H1 (cell line): Measurements from ENCODE around the gene SMR3A.

ENCODE experiments used
- ATF2 ChIP-seq: IDR thresholded peaks from 2 replicates; pipeline ENCODE4 v1.6.1; 2012; ENCODE audit warnings: low read length, inconsistent platforms
- CREB1 ChIP-seq: IDR thresholded peaks from 2 replicates; pipeline ENCODE4 v1.6.1; 2012; ENCODE audit warnings: inconsistent platforms
- CTCF ChIP-seq, 3 experiments: IDR thresholded peaks; 1 replicate in 2 of 3; 2 replicates in 1 of 3; pipeline versions ENCODE4 v1.5.1 to v1.6.1; 2011; ENCODE audit warnings: low read length in 3 of 3, mild to moderate bottlenecking in 3 of 3, inconsistent platforms in 2 of 3, low read depth in 1 of 3, moderate library complexity in 1 of 3; ENCODE audit not compliant: insufficient read depth in 1 of 3; ENCODE audit errors: control extremely low read depth in 1 of 3
- EZH2 ChIP-seq: fragments of 200-600 bp; sonication (generic); IDR thresholded peaks from 2 replicates; pipeline ENCODE4 v1.7.1; 2012; ENCODE audit warnings: low read depth, mild to moderate bottlenecking, moderate library complexity, low read length, inconsistent platforms; ENCODE audit not compliant: severe bottlenecking
- GABPA ChIP-seq: IDR thresholded peaks from 2 replicates; pipeline ENCODE4 v1.6.1; 2011; ENCODE audit warnings: mild to moderate bottlenecking, low read length, moderate library complexity, borderline replicate concordance; ENCODE audit not compliant: insufficient read depth
- HDAC6 ChIP-seq: IDR thresholded peaks from one replicate; pipeline ENCODE4 v1.7.1; 2012; ENCODE audit warnings: low read depth, mild to moderate bottlenecking, inconsistent platforms, low read length, moderate library complexity
- JUND ChIP-seq: IDR thresholded peaks from 2 replicates; pipeline ENCODE4 v1.6.1; 2011; ENCODE audit warnings: mild to moderate bottlenecking, improper control_type of control experiment, low read length
- MAFK ChIP-seq: IDR thresholded peaks from 2 replicates; pipeline ENCODE4 v1.6.1; 2012; ENCODE audit warnings: low read depth, mild to moderate bottlenecking, improper control_type of control experiment, low read length
- MAX ChIP-seq: IDR thresholded peaks from 2 replicates; pipeline ENCODE4 v1.6.1; 2012; ENCODE audit warnings: inconsistent platforms
- POLR2A ChIP-seq, 2 experiments: IDR thresholded peaks; 1 replicate in 1 of 2; 2 replicates in 1 of 2; pipeline ENCODE4 v1.6.1; 2011; ENCODE audit warnings: low read depth in 2 of 2, low read length in 2 of 2, mild to moderate bottlenecking in 2 of 2; ENCODE audit errors: control extremely low read depth in 1 of 2
- RFX5 ChIP-seq: IDR thresholded peaks from 2 replicates; pipeline ENCODE4 v1.6.1; 2011; ENCODE audit warnings: low read depth, low read length, improper control_type of control experiment, borderline replicate concordance
- SP1 ChIP-seq: IDR thresholded peaks from 2 replicates; pipeline ENCODE4 v1.6.1; 2011; ENCODE audit warnings: low read depth, low read length
- SP2 ChIP-seq: IDR thresholded peaks from 2 replicates; pipeline ENCODE4 v1.6.1; 2012; ENCODE audit warnings: mild to moderate bottlenecking, low read length, inconsistent platforms
- TEAD4 ChIP-seq: IDR thresholded peaks from 2 replicates; pipeline ENCODE4 v1.6.1; 2012; ENCODE audit warnings: low read depth, low read length, inconsistent platforms, mixed read lengths

DNA sequence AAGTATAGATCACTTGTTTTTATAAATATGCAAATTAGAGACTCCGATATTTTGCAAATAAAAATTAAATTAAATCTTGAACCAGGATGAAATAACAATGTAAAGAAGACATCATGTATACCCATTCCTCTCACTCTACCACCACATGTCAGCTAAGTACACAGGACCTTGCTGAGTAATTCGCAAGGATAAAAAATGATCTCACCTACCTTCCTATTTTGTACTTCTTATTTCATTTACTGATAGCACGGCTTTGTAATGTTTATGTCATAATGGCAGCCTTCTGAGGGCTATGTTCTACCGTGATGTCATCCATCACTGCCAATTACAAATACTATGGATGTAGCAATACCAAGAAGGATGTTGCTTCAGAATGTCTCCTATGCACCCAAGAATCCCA, 11.4 kb downstream of the SMR3A start:
- TF ChIP-seq CTCF (IDR thresholded peaks at IDR 0.05; ENCODE audit: control extremely low read depth in 1 of 3, insufficient read depth in 1 of 3, low read depth in 1 of 3, low read length in 3 of 3) (no peak), MAX (no peak), RFX5 (no peak), JUND (no peak), CREB1 (no peak), ATF2 (no peak), MAFK (no peak), EZH2 (no peak), POLR2A (IDR thresholded peaks at IDR 0.05; ENCODE audit: control extremely low read depth in 1 of 2, low read depth in 2 of 2, low read length in 2 of 2) (no peak), TEAD4 (no peak), SP1 (no peak), HDAC6 (no peak), SP2 (no peak), GABPA (no peak)
